ENCODE results near the gene MMP27.
"Not testable (repeated sequence)": the region's sequence is repeated elsewhere in the genome, so short reads cannot be mapped to it uniquely, and the experiment has no call there.

The MMP27 gene

GRCh38 chr11:102705626-102706025 lies at the start of gene MMP27:
MMP27 (minus strand) TSS chr11:102705769; CDS start chr11:102705714, 55 bp downstream.
- DNase-seq: no peak

DNA sequence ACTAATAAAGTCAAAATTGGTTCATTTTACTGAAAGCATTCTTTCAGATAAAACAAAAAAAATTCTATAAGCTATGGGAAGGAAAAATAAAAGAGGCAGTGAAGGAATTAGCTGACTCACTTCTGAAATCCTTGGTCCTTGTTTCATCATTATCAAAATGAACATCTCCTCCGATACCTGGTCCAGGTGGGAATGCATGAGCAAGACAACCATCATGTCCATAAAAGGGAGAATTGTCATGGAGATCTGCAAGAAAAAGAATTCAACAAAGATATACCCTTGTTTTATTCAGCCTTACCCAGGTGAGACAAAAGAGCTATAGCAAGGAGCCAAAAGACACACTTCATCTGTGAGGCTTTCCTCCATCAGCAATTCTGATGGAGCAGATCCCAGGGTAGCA lies 47.7 kb upstream of the MMP27 start:
- DNase-seq: no peak

GRCh38 chr11:102751673-102752072 lies 46.1 kb upstream of the MMP27 start:
- no peak for DNase-seq

DNA sequence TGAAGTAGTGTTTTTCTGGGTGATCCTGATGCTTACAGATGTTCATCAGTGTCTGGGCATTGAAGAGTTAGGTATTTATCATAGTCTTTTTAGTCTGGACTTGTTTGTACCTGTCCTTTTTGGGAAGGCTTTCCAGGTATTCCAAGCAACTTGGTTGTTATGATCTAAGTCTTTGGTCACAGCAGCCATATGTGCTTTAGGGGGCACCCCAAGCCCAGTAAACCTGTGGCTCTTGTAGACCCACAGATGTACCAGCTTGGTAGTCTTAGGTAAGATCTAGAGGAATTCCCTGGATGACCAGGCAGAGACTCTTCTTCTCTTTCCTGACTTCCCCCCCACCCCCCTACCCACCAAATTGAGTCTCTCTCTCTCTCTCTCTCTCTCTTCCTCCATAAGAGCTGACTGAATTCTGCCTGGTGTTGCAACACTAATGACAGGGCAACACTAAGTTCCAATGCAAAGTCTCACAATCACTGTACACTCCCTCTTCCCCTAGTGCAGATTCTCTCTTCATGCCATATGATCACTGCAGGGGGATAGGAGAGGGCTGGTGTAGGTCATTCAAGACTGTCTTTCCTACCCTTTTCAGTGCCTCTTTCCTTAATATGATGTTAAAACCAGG lies 43.6 kb upstream of the MMP27 start:
- DNase-seq: no peak

DNA sequence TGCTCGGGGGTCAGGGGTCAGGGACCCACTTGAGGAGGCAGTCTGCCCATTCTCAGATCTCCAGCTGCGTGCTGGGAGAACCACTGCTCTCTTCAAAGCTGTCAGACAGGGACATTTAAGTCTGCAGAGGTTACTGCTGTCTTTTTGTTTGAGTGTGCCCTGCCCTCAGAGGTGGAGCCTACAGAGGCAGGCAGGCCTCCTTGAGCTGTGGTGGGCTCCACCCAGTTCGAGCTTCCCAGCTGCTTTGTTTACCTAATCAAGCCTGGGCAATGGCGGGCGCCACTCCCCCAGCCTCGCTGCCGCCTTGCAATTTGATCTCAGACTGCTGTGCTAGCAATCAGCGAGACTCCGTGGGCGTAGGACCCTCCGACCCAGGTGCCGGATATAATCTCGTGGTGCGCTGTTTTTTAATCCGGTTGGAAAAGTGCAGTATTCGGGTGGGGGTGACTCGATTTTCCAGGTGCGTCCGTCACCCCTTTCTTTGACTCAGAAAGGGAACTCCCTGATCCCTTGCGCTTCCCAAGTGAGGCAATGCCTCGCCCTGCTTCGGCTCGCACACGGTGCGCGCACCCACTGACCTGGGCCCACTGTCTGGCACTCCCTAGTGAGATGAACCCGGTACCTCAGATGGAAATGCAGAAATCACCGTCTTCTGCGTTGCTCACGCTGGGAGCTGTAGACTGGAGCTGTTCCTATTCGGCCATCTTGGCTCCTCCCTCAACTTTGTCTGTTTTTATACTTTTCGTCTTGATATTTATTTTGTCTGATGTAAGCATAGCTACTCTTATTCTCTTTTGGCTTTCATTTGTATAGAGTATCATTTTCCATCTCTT lies 41.4 kb upstream of the MMP27 start:
- not testable (repeated sequence) for DNase-seq

DNA sequence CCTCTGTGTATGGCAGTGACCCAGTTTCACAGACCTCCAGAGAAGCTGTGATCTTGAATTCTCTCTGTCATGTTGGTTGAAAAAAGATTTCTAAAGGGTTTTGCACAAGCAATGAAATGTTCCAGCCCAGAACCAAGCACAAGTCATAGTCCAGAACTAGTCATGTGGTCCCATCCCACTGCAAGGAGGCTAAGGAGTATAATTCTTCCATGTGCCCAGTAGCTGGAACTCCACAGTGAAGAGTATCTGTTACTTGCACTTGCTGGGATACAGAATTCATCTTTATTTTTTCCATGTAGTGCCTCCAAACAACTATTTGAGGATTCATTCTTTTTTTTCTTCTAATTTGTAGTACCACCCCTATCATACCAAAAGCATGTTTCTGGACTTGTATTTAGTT lies 29.1 kb upstream of the MMP27 start:
- no peak for DNase-seq

DNA sequence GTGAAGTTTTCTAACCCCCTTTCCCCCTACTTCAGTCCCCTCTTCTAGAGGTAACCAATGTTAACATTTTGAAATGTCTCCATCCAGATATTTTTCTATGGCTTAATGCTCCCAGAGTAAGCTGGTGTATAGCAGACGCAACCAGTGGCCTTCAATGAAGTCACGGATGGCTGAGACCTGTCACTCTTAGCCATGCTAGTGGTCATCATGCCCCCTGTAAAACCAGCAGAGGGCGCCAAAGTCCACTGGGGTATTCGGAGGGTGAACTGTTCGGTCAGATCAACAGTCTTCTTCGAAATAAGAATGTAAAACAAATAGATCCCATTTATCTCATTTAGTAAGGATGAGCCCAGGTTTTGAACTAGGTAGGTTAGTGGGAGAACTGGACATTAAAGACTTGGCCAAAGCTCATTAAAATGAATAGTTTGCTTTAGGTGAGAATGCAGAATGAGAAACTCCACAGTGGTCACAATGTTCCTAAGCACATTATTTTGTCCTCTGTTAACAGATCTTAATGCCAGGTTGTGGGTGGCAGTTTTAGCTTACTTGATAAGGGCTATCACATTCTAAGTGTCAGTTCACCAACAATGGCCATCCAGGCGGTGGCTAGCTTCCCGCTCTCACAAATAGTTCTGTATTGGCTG lies 27.8 kb upstream of the MMP27 start:
- peak; percentile 50 for DNase-seq

DNA sequence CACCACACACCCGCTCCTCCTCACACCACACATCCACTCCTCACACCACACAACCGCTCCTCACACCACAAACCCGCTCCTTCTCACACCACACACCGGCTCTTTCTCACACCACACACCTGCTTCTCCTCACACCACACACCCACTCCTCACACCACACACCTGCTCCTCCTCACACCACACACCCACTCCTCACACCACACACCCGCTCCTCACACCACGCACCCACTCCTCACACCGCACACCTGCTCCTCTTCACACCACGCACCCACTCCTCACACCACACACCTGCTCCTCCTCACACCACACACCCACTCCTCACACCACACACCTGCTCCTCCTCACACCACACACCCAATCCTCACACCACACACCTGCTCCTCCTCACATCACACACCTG lies 25.4 kb upstream of the MMP27 start:
- not testable (repeated sequence) for DNase-seq

DNA sequence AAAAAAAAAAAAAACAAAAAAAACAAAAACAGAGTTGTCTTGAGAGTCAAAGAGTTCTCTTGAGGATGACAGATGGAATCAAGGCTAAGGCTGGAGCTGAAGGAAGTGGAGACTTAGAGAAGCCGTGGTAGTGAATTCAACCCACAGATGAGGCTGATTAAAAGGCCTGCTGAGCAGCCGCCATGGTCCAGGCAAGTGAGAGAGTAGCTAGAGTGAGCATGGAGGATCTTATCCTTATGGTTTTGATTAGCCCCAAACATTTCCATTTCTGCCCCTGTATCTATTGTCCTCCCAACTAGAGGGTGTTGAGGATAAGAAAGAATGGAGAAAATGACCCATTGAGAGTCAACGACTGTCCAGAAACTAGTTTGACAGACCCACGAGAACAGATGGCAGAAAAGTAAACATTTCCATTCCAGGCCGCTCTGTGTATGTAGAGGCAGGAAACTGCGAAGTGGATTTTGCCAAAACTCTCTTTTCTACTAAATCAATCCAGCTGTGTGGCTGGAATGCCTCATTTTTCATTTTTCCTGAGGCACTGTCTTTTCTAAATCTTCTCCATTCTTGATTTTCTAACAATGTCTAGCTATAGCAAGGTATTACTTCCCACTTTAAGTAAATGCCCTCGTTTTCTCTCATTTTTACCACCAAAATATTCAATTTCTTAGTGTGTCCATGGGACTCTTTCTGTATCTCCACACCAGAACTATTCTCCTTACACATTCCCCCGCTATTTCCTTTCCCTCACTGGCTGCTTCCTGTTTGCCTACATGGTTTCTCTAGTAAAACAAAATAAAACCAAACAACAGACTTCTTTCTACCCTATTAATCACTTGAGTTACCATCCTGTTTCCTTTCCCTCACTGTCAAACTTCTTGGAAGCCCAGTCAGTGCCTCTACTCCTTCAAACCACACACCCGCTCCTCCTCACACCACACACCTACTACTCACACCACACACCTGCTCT lies 24.6 kb upstream of the MMP27 start:
- no peak for DNase-seq

GRCh38 chr11:102727890-102728289 lies 22.3 kb upstream of the MMP27 start:
- DNase-seq: no peak

DNA sequence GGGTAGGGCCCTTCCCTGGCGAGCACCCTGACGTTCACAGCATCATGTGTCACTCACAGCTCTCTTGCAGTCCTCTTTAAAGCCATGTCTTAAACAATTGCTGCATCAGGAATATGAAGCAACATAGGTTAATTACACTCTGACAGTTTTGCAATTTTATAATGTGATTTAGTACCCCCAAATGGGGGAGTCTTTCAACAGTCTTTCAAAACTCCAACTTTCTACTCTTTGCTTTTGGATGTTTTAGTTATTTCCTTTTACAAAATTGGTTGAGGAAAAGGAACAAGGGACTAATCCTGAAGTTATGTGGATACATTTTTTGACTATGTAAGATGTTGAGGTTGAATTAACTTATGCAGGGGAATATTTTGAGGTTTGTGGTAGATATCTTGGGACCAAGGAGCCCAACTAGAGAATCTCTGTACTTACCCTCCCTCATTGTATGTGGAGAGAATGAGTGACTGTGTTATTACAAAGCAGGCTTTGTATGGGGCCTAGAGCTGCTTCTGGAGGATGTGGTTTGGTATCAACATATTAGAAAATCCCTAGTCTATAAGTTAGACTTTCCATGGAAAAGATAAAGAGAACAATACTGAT lies 19.4 kb upstream of the MMP27 start, which contains the start of gene MMP8:
MMP8 (minus strand) TSS at position 51 of the 597 bp plus-strand sequence. CDS start 99 bp downstream, outside the sequence.
- DNase-seq: no peak

DNA sequence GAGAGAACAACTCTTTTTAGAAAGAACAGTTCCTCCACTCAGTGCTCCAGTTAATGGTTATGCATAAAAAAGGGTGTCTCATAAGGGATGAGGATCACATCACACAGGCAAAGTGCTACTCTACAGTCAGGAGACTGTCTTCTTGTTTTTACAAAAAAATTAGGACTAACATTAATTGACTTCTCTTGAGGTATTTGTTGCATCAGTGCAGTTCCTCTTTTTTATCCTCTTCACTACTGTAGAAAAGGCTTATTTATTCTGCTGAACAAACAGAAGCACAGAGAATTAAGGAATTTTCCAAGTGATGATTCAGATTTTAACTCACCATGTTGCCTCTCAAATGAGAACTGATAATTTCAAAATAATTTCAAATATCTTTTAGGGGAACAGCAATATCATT lies 17.3 kb upstream of the MMP27 start:
- DNase-seq: no peak

DNA sequence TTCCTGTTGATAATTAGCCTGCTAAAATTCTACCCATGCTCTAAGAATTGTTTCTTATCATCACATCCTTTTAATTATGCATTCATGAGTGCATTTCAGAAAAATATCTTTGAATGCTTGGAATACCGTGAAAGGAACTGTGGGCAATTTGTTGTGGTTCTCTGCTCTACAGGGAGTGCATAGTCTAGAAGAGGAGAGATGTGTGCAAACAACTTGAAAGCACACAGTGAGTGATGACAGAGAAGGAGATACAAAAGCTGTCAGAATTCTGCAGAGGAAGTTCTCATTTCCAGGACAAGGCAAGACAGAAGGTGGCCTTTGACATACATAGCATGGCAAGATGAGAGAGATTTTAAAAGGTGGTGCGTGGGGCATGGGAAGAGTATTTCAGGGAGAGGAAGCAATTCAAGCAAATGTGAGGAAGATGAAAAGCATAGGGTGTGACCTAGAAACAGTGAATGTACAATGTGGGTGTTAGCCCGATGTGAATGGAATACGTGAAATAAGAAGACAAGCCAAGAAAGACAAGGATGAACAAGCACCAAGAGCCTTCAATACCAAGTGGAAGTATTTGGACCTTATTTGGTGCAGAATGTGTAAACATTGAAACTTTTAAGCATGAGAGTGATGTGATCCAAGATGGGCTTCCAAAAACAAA lies 14.2 kb upstream of the MMP27 start:
- no peak for DNase-seq

DNA sequence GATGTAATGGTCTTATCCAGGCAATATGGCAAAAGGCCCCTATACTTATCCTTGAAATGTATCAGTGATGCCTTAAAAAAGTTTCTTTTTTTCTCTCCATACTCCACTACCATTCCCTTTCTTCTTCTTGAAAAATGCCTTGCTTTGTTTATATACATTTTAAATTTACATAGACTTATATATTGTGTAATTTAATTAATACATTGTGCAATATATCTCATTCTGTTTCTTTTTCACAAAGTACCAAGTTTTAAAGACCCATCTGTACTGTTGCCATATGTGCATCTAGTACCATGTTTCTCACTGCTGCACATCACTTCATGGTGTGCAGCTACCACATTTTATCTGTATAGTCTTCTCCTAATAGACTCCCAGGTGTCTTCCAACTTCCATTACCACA lies 11.7 kb upstream of the MMP27 start:
- DNase-seq: no peak

GRCh38 chr11:102716527-102716926 lies 11.0 kb upstream of the MMP27 start:
- no peak for DNase-seq

DNA sequence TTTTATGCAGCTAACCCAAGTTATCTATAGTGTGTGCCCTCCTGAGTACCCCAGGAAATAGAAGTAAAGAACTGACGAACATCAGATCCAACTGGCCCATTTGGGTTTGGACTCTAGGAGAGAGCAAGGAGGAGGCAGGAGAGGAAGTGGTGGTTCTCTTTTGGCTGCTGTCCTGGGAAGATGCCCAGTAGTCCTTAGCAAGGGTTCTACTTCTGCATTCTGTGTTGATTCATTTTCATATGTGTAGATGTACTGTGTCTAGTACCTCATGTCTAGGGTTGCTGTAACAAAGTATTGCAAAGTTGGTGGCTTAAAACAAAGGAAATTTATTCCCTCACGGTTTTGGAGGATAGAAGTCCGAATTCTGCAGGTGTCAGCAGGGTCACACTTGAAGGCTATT lies 6.6 kb upstream of the MMP27 start:
- DNase-seq: no peak

DNA sequence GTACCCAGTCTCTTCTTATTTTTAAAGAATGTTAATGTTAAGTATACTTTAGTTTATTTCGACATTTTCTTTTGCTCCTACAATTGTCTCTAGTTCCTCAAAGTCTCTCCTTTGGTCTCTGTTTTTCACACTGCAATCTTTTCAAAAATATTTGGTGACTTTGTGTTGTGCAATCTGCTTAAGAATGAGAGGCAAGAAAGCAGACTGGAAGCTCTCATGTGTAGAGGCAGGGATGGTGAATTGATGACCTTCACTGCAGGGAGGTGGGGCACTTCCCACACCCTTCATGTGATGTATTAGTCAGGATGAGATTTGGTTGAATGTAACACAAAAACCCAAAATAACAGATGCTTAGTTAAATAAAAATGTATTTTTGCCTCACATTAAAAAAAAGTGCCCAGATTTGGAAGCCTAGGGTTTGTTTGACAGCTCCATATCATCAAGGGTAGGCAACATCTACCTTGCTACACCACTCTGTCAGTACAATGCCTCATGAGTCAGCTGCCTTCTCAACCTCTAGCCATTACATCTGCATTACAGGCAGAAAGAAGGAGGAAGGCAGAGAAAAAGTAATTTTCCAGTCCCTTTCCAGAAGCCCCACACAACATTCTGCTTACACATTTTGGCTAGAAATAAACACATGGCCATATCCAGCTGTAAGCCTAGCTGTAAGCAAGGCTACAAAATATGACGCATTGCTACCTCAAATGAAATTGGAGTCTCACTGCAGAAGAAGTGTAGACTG lies 3.8 kb upstream of the MMP27 start:
- DNase-seq: no peak

- DNase-seq: no peak
These were observed 3.1 kb upstream of the MMP27 start for GRCh38 chr11:102708654-102709053.

GRCh38 chr11:102704841-102705240 lies 728 bp downstream of the MMP27 start:
- DNase-seq: no peak

- no peak for DNase-seq
These were observed 1.6 kb downstream of the MMP27 start for GRCh38 chr11:102703826-102704493.
